ENCODE data around the gene TCF7L2. TPM values are rescaled to one million over a fixed set of nuclear protein-coding genes. Genes with fewer than 3 reads are reported as not detected.

The TCF7L2 gene
- total and polyA plus RNA-seq, 9 of the 15 experiments (the other 6 are each of a cell fraction or from before 2014, with no cell fraction given): 0.32 to 2.8 (median 0.92) TPM

- no peaks in the 10 kb centered on the region for H3K79me2 ChIP-seq (ENCODE audit: control insufficient read depth, insufficient read depth, low read length)
- intact Hi-C loops (cut with micrococcal nuclease): no loop called here
- WGBS (ENCODE audit: insufficient coverage, low coverage, missing lambda C conversion rate): 10% methylated on average over 4 of the region's 5 CpGs
- TF ChIP-seq RNF219 (CRISPR knock-in tag; IDR thresholded peaks at IDR 0.05): no peak
- TF ChIP-seq NELFE (IDR thresholded peaks at IDR 0.05; ENCODE audit: insufficient read depth, insufficient read length): no peak
- no peak for TF ChIP-seq HES1 (IDR thresholded peaks at IDR 0.05; ENCODE audit: low read depth)
- no peak for TF ChIP-seq PRDM10 (IDR thresholded peaks at IDR 0.05; ENCODE audit: partially characterized antibody)
- TF ChIP-seq ATF4 (CRISPR knock-in tag; IDR thresholded peaks at IDR 0.05): no peak
- TF ChIP-seq NCOA4 (IDR thresholded peaks at IDR 0.05; ENCODE audit: partially characterized antibody): no peak
- no peak for TF ChIP-seq CCNT2 (IDR thresholded peaks at IDR 0.05; ENCODE audit: borderline replicate concordance, extremely low read depth, insufficient read length, low read depth, low read length)
- no peak for TF ChIP-seq ZNF511 (CRISPR knock-in tag; IDR thresholded peaks at IDR 0.05)
- no peak for TF ChIP-seq SMC3 (conservative IDR thresholded peaks at IDR 0.05; ENCODE audit: insufficient read depth, low read depth, low read length)
- TF ChIP-seq ZNF436 (CRISPR knock-in tag; IDR thresholded peaks at IDR 0.05): no peak
- no peak for TF ChIP-seq PKNOX1 (IDR thresholded peaks at IDR 0.05)
- no peak for TF ChIP-seq PTTG1 (tag; IDR thresholded peaks at IDR 0.05; ENCODE audit: low read depth)
These were observed 180.1 kb downstream of the TCF7L2 start for GRCh38 chr10:113130014-113130641.

More at GRCh38 chr10:113130014-113130641, 180.1 kb downstream of the TCF7L2 start:
- no peak overlapping the region for H3K9ac ChIP-seq (ENCODE audit: insufficient read depth in 1 of 2, low read depth in 2 of 2, low read length in 2 of 2)
- no peaks in the 10 kb centered on the region for H4K20me1 ChIP-seq (replicated peaks; ENCODE audit: control insufficient read depth, insufficient read depth, low read length)
- ATAC-seq: no peak
- peaks cover 0 to 5% of the 10 kb centered on the region in 2 experiments; a peak in 1 of 5 replicates for H3K4me1 ChIP-seq (replicated peaks in 1 of 2; ENCODE audit: control insufficient read depth in 2 of 2, insufficient read depth in 2 of 2, low read length in 2 of 2)
- ChIA-PET POLR2A (no interaction called here), CTCF (ENCODE audit: low intra/inter-chr PET ratio) (no interaction called here)
- no peaks in the 10 kb centered on the region for H3K9me1 ChIP-seq (ENCODE audit: control insufficient read depth, insufficient read depth, low read length)
- no peak for FAIRE-seq
- H3K36me3 ChIP-seq (ENCODE audit: control insufficient read depth, insufficient read depth, low read length): no peaks in the 10 kb centered on the region
- no peak overlapping the region for H2AFZ ChIP-seq (ENCODE audit: low read depth, low read length)
- peaks cover 17 to 41% of the 10 kb centered on the region in 2 experiments for H3K27me3 ChIP-seq (ENCODE audit: control insufficient read depth in 2 of 2, insufficient read depth in 2 of 2, low read length in 2 of 2)
- no peak for DNase-seq (ENCODE audit: extremely low read depth in 1 of 4, low spot score in 3 of 4)
- no peaks in the 10 kb centered on the region for H3K9me3 ChIP-seq (replicated peaks; ENCODE audit: control insufficient read depth, insufficient read depth, low read depth, low read length)
- in situ Hi-C loops (cut with MboI): no loop called here
- no TSS peak for BruUV-seq (replicated peaks)
- H3K27ac ChIP-seq (ENCODE audit: extremely low read depth, low read depth, low read length): no peak overlapping the region
- no peak overlapping the region for H3K4me2 ChIP-seq (ENCODE audit: insufficient read depth, low read length)
- no peak overlapping the region for H3K4me3 ChIP-seq
